Small intestine (tissue), 7 donors: ENCODE results near the gene VAV1. TPM values are rescaled to one million over a fixed set of nuclear protein-coding genes. Genes with fewer than 3 reads are reported as not detected.

ENCODE experiments used
- DNase-seq, 2 donors: peaks; one replicate each; pipeline versions ENCODE4 v3.0.0 to v3.0.0-alpha.2; 2013
- FAIRE-seq: peaks from 2 replicates; lab custom pipeline; 2012; peaks lifted over from hg19 to GRCh38; lab: Jason Lieb, UNC
- H3K27ac ChIP-seq, 3 donors: one replicate each; pipeline ENCODE4 v1.5.1; 2013; ENCODE audit warnings: low read length in 2 of 3, mild to moderate bottlenecking in 2 of 3, control low read depth in 1 of 3, inconsistent platforms in 1 of 3, low read depth in 1 of 3, moderate library complexity in 1 of 3
- H3K27me3 ChIP-seq, 3 donors: one replicate each; pipeline ENCODE4 v1.6.1; 2013; ENCODE audit warnings: low read length in 3 of 3, inconsistent platforms in 1 of 3; ENCODE audit not compliant: control insufficient read depth in 3 of 3, insufficient read depth in 3 of 3
- H3K36me3 ChIP-seq, 3 donors: one replicate each; pipeline ENCODE4 v1.6.1; 2013; ENCODE audit warnings: low read length in 3 of 3, inconsistent platforms in 1 of 3, low read depth in 1 of 3, mild to moderate bottlenecking in 1 of 3, moderate library complexity in 1 of 3; ENCODE audit not compliant: control insufficient read depth in 3 of 3, insufficient read depth in 2 of 3
- H3K4me1 ChIP-seq, 3 donors: one replicate each; pipeline ENCODE4 v1.6.1; 2013; ENCODE audit warnings: low read length in 2 of 3, inconsistent platforms in 1 of 3, low read depth in 1 of 3, mild to moderate bottlenecking in 1 of 3, moderate library complexity in 1 of 3; ENCODE audit not compliant: control insufficient read depth in 3 of 3, insufficient read depth in 2 of 3
- H3K4me3 ChIP-seq, 3 donors: one replicate each; pipeline ENCODE4 v1.5.1; 2013; ENCODE audit warnings: low read length in 3 of 3, control low read depth in 1 of 3, inconsistent platforms in 1 of 3, low read depth in 1 of 3, mild to moderate bottlenecking in 1 of 3, moderate library complexity in 1 of 3
- H3K9me3 ChIP-seq, 2 donors: one replicate each; pipeline ENCODE4 v1.6.1; 2013; ENCODE audit warnings: low read depth in 1 of 2, low read length in 1 of 2; ENCODE audit not compliant: control insufficient read depth in 2 of 2, insufficient read depth in 1 of 2
- WGBS, 3 donors: extraction: QIAGEN DNeasy Blood & Tissue Kit; methylation state at CpG; one replicate each; pipeline ENCODE4 v1.1.7; 2013; 5-methylcytosine and 5-hydroxymethylcytosine counted together
- polyA plus RNA-seq, 4 donors: library from polyadenylated mRNA; stranded (reverse) in 3 of 4; unstranded in 1 of 4; fragments of 200-250 nt in 3 of 4; fragments of 120-200 nt in 1 of 4; gene quantifications; one replicate each; pipeline versions ENCODE4 v1.2.1 to v1.2.3, GENCODE V29; 2013
- donor health status: healthy with polysubstance abuse.
- donor health status: control.
- donor health status: control.
- donor health status: Bipolar disorder and iron deficiency.
- donor health status: healthy.

The VAV1 gene
- polyA plus RNA-seq, 4 donors, result 2.5 to 3.5 (median 3.1) TPM

DNA sequence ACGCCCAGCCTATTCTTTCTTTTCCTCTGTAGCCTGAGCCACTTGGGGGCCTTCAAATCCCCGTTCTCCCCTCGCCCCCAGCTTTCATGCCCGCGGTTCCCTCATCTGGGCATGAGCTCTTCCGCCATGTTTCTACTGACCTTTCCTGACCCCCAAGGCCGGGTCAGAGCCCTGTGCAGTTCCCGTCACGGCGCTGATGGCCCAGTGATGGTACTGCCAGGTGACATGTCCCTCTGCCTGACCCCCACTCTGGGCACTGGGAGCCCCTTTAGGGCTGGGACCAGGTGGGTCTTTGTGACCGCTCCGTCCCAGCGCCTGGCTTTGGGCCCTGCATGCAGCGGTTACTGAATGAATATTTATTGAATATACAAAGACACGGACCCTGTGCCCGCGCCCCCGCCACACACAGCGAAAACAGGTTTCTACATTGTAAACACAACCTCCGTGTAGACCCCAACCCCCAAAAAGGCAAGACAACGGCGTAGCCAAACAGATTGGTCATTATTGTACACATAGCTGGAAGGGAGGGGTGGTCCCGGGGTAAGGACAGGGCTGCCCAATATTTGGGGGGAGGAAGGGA lies 42.8 kb upstream of the VAV1 start:
- 77 to 86% (median 83%) methylated on average over 23 of the region's 23 CpGs for WGBS, 3 donors
- peaks cover 0 to 4% of the 10 kb centered on the region in 2 donors for H3K9me3 ChIP-seq
- H3K4me1 ChIP-seq, result peaks cover 2 to 16% (median 3%) of the 10 kb centered on the region in 3 donors
- no peaks in the 10 kb centered on the region for H3K27me3 ChIP-seq
- FAIRE-seq (no peak), DNase-seq (no peak)
- H3K27ac ChIP-seq, result peak overlapping the region; percentile 18 to 82 (median 66)
- H3K4me3 ChIP-seq, result peak overlapping the region in 2 of 3 donors; percentile 43 to 55
- peaks cover 0 to 37% (median 0%) of the 10 kb centered on the region in 3 donors for H3K36me3 ChIP-seq

DNA sequence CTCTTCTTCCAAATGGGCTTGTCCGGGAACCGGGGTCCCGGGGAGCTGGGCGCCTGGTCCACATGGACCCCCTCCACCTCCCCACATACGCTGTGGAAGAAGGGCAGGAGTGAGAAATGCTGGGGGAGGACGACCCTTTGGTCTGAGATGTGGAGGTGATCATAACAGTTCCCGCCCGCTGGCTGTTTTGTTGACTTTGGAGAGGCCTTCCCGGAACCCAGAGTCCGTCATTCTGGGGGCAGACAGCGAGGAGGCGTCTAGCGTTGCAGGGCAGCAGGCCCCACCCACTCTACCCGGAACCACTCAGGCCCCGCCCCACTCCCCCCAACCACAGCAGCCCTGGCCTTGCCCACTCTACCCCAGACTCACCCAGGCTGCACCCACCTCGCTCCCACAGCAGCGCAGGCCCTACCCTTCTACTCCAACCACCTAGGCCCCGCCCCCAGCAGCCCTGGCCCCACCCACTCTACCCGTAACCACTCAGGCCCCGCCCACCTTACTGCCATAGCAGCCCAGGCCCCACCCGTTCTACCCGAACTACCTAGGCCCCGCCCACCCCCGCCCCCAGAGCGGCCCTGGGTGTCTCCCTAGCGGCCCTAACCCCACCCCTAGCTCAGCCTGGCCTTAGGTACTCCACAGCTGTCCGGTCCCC lies 42.2 kb upstream of the VAV1 start:
- WGBS, 3 donors, result 14 to 50% (median 46%) methylated on average over 23 to 27 of the region's 27 CpGs
- Histone ChIP-seq H3K27me3 (no peaks in the 10 kb centered on the region), H3K9me3 (peaks cover 0 to 4% of the 10 kb centered on the region in 2 donors), H3K4me3 (peak overlapping the region in 2 of 3 donors; percentile 43 to 55), H3K36me3 (peaks cover 0 to 42% (median 0%) of the 10 kb centered on the region in 3 donors), H3K4me1 (peaks cover under 1 to 14% (median 3%) of the 10 kb centered on the region in 3 donors), H3K27ac (peak overlapping the region; percentile 18 to 82 (median 66))
- DNase-seq (peak; percentile 88 to 92), FAIRE-seq (no peak)

DNA sequence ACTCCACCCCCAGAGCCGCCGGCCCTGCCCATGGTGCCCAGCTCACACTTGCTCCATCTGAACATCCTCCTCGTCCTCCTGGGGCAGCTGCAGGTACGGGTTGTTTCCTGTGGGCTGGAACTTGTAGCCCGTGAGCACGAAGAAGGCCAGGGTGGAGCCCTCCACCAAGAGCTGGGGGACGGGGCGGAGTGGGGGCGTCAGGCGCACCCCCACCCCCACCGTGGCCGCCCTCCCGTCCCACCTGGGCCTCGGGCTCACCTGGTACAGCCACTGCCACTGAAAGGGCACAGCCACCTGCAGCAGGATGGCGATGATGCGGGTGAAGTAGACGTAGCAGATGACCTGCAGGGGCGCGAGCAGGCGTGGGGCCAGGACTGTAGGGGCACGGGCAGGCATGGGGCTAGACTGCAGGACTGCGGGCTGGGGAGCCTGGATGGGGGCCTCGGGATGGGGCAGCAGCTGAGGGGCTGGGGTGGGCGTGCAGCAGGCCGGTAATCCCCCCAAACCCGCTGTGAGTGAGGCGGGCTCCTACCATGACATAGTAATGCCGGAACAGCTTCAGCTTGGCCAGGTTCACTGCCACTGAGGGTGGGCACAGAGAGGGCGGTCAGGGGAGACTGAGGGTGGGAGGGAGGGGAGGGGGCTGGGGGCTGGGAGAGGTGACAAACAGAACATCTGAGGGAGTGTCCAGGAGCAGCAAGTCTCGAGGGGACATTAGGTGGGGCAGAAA lies 41.4 kb upstream of the VAV1 start:
- WGBS, 3 donors, result 75 to 87% (median 83%) methylated on average over 22 to 30 of the region's 30 CpGs
- Histone ChIP-seq H3K27me3 (no peaks in the 10 kb centered on the region), H3K4me1 (peaks cover 0 to 11% (median 0%) of the 10 kb centered on the region in 3 donors), H3K4me3 (no peak overlapping the region), H3K9me3 (peaks cover 0 to 4% of the 10 kb centered on the region in 2 donors), H3K27ac (peak overlapping the region in 2 of 3 donors; percentile 0 to 33), H3K36me3 (peaks cover 0 to 46% (median 0%) of the 10 kb centered on the region in 3 donors)
- DNase-seq (no peak), FAIRE-seq (no peak)

DNA sequence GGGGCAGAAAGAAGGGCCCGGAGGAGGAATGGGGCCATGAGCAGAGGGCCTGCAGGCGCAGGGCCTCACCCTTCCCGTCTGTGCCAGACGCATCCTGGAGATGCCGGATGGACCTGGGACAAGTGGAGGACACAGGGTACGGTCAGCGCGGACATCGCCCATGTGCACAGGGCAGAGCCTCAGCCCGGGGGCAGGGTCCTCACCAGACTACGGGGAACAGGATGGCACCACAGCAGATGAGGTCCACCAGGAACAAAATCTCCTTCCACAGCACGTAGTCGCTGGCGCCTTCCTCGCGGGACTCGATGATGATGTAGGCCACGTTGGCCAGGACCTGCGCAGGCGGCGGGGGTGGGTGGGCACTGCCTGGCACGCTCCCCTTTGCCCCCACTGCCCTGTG lies 40.7 kb upstream of the VAV1 start:
- Histone ChIP-seq H3K27me3 (no peaks in the 10 kb centered on the region), H3K4me3 (no peak overlapping the region), H3K27ac (no peak overlapping the region), H3K36me3 (peaks cover 0 to 46% (median 0%) of the 10 kb centered on the region in 3 donors), H3K4me1 (peaks cover 0 to 9% (median 0%) of the 10 kb centered on the region in 3 donors), H3K9me3 (peaks cover 0 to 4% of the 10 kb centered on the region in 2 donors)
- DNase-seq (no peak), FAIRE-seq (no peak)
- 89 to 95% (median 91%) methylated on average over 22 of the region's 22 CpGs for WGBS, 3 donors

DNA sequence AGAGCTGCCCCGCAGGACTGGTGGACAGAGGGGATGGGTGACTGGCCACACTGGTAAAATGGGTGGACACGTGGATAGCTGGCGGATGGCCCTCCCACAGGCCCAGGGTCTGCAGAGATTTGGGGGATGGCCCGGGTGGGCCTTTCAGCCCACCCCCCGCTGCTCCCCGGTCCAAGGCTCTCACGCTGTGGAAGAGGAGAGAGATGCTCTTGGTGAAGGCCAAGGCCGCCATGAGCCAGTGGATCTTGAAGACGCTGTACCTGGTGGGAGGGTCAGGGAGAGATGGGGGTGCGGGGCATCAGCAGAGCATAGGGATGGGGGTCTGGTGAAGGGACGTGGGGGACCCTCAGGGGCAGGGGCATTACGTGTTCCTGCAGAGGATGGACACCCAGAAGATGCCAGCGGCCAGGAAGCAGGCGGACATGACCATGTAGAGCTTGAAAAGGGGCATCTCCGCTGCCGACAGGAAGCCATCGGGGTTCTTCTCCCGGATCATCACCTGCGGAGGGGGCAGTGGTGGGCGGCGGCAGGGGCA lies 39.6 kb upstream of the VAV1 start:
- H3K27me3 ChIP-seq, result no peaks in the 10 kb centered on the region
- FAIRE-seq (no peak), DNase-seq (no peak)
- H3K4me3 ChIP-seq, result no peak overlapping the region
- H3K4me1 ChIP-seq, result peaks cover 0 to 11% (median 0%) of the 10 kb centered on the region in 3 donors
- no peak overlapping the region for H3K27ac ChIP-seq
- WGBS, 3 donors, result 92 to 94% (median 93%) methylated on average over 18 to 21 of the region's 21 CpGs
- H3K9me3 ChIP-seq, result no peaks in the 10 kb centered on the region
- peaks cover 0 to 46% (median 0%) of the 10 kb centered on the region in 3 donors for H3K36me3 ChIP-seq

DNA sequence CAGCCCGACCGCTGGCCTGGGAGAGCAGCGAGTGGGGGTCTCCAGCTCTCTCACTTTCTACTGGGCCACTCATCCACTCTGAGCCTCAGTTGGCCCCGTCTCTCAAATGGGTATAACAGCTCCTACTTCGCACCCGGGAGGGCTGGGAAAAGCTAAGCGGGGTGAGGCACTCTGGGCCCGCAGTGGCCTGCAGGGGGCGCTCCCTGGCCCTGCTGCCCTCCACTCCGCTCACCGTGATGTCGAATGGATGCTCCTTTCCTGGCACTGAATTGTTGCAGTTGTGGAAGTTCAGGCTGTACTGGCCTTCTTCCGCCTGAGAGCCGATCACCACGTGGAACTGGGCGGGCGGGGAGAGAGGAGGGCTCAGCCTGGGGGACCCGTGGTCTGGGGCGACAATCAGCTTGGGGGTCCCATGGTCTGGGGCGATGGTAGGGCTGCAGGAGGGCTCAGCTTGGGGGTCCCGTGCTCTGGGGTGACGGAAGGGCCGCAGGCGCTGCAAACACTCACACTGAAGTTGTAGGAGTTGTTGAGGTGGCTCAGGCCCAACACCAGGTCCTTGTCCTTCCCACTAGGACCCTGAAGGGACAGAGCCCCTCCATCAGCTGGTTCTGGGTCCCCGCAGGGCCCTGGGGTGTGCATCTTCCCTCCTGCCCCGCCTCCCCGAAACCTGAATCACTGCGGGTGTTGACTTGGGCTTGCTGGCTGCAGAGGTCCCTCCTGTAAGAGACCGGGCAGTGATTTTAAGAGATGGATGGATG lies 39.0 kb upstream of the VAV1 start:
- peaks cover 0 to 17% (median 0%) of the 10 kb centered on the region in 3 donors for H3K4me1 ChIP-seq
- no peaks in the 10 kb centered on the region for H3K9me3 ChIP-seq
- DNase-seq (no peak), FAIRE-seq (no peak)
- no peak overlapping the region for H3K27ac ChIP-seq
- peaks cover 0 to 46% (median 0%) of the 10 kb centered on the region in 3 donors for H3K36me3 ChIP-seq
- WGBS, 3 donors, result 93 to 94% (median 94%) methylated on average over 24 to 29 of the region's 29 CpGs
- H3K27me3 ChIP-seq, result no peaks in the 10 kb centered on the region
- H3K4me3 ChIP-seq, result no peak overlapping the region

DNA sequence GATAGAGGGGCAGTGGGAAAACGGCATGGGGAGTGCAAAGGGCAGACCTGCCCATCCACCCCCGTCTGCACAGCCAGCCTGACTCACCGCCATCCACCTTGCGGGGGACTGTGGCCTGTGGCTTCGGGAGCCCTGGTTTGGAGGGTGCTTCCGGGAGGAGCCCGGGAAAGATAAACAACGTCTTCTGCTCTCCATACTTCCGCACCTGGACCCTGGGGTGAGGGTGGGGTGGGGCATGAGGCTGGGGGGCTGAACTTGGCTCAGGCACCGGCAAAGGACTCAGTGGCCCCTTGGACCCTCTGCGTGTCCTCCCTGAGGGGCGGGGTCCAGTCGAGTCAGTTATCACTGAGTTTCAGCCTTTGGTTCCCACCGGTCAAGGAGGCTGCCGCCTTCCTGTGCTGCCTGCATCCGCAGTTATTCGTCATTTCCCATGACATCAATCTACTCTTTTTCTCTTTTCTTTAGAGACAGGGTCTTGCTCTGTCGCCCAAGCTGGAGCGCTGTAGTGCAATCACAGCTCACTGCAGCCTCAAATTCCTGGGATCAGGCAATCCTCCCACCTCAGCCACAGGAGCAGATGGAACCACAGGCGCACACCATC lies 38.3 kb upstream of the VAV1 start:
- H3K27me3 ChIP-seq, result no peaks in the 10 kb centered on the region
- no peak for FAIRE-seq
- H3K36me3 ChIP-seq, result peaks cover 0 to 46% (median 0%) of the 10 kb centered on the region in 3 donors

More for the DNA sequence above, 38.3 kb upstream of the VAV1 start:
- Histone ChIP-seq H3K4me3 (no peak overlapping the region), H3K4me1 (peaks cover 0 to 24% (median 0%) of the 10 kb centered on the region in 3 donors), H3K9me3 (no peaks in the 10 kb centered on the region), H3K27ac (no peak overlapping the region)
- DNase-seq, result peak in 1 of 2 donors; percentile 47
- WGBS, 3 donors, result 69 to 79% (median 72%) methylated on average over 20 of the region's 20 CpGs
